GM18498 (cell line): ENCODE data around the gene B4GALNT2.
"Not testable (repeated sequence)": the region's sequence is repeated elsewhere in the genome, so short reads cannot be mapped to it uniquely, and the experiment has no call there.

Source experiments
- ATAC-seq: cut with Tn5 transposase; IDR thresholded peaks from one replicate; pipeline ENCODE4 v1.9.1; 2021; ENCODE audit warnings: mild to moderate bottlenecking, moderate library complexity; ENCODE audit not compliant: unreplicated experiment

Gene B4GALNT2

DNA sequence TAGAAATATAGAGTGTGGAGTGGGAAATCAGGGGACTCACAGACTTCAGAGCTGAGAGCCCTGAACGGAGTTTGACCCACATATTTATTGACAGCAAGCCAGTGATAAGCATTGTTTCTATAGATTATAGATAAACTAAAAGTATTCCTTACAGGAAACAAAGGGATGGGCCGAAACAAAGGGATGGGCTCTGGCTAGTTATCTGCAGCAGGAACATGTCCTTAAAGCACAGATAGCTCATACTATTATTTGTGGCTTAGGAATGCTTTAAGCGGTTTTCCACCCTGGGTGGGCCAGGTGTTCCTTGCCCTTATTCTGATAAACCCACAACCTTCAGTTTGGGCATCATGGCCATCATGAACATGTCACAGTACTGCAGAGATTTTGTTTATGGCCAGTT, 38.1 kb downstream of the B4GALNT2 start:
- ATAC-seq, result not testable (repeated sequence)

- not testable (repeated sequence) for ATAC-seq
These were observed 43.4 kb downstream of the B4GALNT2 start for GRCh38 chr17:49175978-49176377.

- no peak for ATAC-seq
These were observed 47.7 kb downstream of the B4GALNT2 start for GRCh38 chr17:49180303-49180702.

GRCh38 chr17:49180998-49181635, 48.5 kb downstream of the B4GALNT2 start:
- ATAC-seq, result no peak

- ATAC-seq, result no peak
These were observed 50.8 kb downstream of the B4GALNT2 start for GRCh38 chr17:49183341-49183740.

GRCh38 chr17:49183801-49184200, 51.2 kb downstream of the B4GALNT2 start:
- no peak for ATAC-seq

GRCh38 chr17:49184522-49184921, 52.0 kb downstream of the B4GALNT2 start:
- not testable (repeated sequence) for ATAC-seq

DNA sequence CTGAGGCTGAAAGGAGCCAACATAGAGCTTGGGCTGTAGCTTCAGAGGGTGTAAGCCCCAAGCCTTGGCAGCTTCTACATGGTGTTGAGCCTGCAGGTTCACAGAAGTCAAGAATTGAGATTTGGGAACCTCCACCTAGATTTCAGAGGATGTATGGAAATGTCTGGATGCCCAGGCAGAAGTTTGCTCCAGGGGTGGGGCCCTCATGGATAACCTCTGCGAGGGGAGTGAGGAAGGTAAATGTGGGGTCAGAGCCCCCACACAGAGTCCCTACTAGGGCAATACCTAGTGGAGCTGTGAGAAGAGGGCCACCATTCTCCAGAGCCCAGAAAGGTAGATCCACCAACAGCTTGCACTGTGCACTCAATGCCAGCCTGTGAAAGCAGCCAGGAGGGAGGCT, 52.8 kb downstream of the B4GALNT2 start:
- not testable (repeated sequence) for ATAC-seq

DNA sequence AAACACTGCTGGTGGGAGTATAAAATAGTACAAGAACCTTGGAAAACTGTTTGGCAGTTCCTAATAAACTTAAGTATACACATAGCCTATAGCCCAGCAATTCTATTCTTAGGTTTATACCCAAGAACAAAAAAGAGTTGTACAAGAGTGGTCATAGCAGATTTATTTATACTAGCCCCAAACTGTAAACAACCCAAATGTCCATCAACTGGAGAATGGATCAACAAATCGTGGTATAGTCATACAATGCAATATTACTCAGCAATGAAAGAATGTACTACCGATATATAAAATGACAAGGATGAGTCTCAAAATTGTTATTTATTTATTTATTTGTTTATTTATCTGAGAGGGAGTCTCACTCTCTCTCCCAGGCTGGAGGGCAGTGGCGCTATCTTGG, 54.7 kb downstream of the B4GALNT2 start:
- ATAC-seq, result no peak

DNA sequence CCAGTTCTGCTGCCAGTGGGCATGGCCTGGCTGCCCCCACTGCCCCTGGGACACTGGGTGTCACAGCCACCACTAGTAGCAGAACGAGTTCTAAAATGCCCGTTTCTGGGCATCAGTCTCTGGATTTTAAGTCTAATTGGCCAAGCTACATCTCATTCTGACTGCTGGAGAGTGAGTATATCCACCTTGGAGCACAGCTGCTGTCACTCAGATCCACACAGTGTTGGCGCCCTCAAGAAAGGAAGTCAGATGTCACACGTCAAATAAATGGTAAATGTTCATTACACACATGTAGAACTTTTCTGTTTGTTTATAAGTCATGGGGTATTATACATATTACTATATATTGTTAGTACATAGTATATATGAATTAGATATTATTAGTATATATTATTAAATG, 58.4 kb downstream of the B4GALNT2 start:
- no peak for ATAC-seq

DNA sequence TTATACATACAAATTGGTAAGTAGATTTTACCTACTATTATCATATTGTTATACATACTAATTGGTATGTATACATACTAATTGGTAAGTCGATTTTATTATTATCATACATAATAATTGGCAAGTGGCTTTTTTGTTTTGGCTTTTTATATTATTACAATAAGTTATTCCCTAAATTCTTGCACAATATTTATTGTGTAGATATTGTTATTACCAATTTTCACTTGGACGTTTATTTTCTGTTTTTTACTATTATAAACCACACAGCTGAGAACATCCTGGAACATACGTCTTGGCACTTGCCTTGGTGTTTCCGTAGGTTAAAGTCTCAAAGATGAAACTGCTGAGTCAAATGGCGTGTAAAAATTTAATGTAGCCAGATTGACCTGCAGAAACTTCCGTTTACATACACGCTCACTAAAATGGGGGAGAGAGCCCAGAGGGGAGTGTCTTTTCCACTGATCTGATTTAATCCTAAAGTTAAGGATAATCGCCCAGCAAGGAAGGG, 58.9 kb downstream of the B4GALNT2 start:
- ATAC-seq, result peak; percentile 6

DNA sequence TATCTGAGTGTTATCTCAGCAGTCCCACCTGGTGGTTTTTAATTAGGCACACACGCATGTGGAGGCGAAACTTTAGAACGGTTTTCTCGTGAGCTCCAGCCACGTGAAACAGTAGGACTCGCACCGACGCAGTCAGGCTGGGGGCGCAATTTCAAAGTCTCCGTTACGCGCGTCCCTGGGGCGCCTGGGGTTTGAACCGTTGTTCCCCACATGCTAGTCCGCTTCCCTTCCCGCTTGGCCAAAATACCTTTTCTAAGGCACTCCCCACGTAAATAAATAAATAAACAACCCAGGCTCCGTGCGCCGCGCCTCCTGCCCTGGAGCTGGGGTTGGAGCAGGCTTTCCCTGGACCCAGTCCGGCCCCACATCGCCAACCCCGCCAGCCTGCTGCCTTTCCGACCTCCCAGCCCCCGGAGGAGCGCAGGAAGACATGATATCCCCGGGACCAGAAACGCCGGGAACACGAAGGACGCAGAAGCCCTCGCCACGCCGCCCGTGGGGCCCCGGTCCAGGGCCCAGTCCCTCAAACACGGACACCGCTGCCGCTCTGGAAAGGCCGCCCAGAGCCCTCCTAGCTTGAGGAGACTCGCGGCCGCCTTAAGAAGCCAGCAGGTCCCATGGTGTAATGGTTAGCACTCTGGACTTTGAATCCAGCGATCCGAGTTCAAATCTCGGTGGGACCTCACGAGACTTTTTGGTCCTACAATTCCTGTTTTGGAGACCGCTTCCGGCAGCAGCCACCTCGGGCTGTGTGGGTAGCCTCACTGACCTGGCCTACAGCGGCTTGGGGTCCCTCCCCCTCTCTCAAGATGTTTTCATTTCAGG, 59.6 kb downstream of the B4GALNT2 start:
- ATAC-seq, result peak; percentile 35

- ATAC-seq, result no peak
These were observed 61.1 kb downstream of the B4GALNT2 start for GRCh38 chr17:49193513-49194296.

GRCh38 chr17:49194297-49194607, 61.7 kb downstream of the B4GALNT2 start:
- no peak for ATAC-seq

DNA sequence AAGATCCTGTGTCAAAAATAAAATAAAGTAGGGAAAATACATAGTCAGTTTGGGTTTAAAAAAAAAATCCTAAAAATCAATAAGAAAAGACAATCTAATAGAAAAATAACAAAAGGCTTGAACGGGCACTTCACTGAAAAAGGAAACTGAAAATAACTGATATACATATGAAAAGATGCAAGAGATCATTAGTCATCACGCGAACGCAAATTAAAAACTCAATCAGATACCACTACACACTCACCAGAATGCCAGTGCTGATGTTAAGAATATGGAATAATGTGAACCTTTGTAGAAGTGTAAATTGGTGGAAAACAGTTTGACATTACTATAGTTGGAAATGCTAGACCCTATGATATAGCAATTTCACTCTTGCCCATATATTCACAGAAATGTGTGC, 63.2 kb downstream of the B4GALNT2 start:
- no peak for ATAC-seq

DNA sequence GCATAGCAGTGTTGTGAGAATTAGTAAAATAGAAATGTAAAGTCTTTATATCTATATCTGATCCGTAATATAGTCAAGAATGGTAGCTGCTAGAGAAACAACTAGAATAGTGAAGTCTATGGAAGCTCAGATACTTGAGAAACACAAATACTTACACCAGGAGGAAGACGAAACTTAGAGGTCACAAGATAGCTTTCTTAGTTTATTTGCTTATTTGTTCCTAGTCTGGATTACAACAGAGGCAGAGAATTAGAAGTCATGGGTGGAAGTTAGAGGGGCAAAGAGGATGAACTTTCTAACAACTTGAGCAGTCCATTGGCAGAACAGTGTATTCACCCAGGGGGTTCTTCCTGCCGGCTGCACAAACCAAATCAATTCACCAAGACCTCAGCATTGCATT, 64.0 kb downstream of the B4GALNT2 start:
- ATAC-seq, result no peak

DNA sequence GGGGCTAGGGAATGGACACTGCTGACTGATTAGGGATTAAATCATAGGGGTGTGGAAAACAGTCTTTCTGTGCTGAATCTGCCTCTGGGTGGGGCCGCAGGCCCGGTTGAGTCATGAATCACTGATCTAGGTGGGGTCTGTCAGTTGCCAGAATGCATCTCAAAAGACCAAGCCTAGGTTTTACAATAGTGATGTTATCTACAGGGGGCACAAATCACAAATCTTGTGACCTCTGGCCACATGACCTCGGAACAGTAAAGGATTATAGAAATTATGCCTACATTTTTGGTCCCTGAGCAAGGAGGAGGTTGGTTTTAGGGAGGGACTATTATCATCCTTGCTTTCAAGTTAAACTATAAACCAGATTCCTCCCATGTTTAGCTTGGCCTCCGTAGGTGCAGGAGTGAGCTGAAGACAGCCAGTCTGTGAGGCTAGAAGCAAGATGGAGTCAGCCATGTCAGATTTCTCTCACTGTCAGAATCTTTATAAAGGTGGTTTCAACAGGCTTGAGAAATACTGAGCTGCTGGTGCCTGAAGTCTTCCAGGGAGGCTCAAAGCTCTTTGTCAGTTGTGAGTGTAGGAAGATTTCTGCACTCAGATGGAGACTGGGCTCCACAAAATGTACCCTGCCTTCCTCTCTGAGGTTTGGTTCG, 64.9 kb downstream of the B4GALNT2 start:
- ATAC-seq, result no peak

DNA sequence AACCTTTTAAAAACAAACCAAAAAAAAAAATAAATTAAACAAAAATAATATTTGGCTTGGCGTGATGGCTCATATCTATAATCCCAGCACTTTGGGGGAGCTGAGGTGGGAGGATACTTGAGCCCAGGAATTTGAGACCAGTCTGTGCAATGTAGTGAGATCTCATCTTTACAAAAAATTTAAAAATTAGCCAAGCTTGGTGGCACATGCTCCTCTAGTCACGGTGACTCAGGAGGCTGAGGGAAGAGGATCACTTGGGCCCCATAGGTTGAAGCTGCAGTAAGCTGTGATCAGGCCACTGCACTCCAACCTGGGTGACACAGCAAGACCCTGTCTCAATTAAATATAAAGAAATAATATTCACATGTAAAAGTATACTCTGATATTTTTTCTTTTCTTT, 65.6 kb downstream of the B4GALNT2 start:
- ATAC-seq, result no peak

GRCh38 chr17:49200423-49201083, 68.0 kb downstream of the B4GALNT2 start:
- ATAC-seq, result no peak

DNA sequence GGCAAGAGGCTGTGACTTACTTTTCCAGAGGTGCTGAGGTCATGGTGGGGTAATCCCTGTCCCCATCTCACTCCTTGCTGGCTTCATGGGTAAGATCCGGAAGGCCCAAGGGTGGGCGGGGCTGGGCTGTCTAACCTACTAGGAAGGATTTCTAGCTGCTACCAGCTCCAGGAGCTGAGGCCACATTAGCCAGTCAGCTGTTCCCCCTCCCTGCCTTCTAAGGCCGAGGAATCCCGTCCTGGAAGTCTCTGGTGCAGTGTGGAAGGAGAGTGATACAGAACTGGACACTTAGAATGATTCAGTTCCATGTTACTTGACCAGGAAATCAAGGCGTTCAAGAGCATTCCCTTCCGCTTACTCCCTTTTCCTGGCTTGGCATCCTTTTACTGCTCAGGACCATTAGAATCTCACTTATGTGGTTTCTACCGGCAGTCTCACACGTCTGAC, 68.9 kb downstream of the B4GALNT2 start:
- no peak for ATAC-seq
